GM19023 (cell line): ENCODE measurements around the gene NEUROG2.
"Not testable (repeated sequence)": the region's sequence is repeated elsewhere in the genome, so short reads cannot be mapped to it uniquely, and the experiment has no call there.

ENCODE experiments used
- ATAC-seq: cut with Tn5 transposase; IDR thresholded peaks from one replicate; pipeline ENCODE4 v1.9.1; 2021; ENCODE audit warnings: mild to moderate bottlenecking, moderate library complexity; ENCODE audit not compliant: unreplicated experiment

Gene NEUROG2

GRCh38 chr4:112516066-112516470, at the start of gene NEUROG2:
NEUROG2 (minus strand) TSS chr4:112516180; CDS start chr4:112515475, 705 bp downstream.
- ATAC-seq = no peak

DNA sequence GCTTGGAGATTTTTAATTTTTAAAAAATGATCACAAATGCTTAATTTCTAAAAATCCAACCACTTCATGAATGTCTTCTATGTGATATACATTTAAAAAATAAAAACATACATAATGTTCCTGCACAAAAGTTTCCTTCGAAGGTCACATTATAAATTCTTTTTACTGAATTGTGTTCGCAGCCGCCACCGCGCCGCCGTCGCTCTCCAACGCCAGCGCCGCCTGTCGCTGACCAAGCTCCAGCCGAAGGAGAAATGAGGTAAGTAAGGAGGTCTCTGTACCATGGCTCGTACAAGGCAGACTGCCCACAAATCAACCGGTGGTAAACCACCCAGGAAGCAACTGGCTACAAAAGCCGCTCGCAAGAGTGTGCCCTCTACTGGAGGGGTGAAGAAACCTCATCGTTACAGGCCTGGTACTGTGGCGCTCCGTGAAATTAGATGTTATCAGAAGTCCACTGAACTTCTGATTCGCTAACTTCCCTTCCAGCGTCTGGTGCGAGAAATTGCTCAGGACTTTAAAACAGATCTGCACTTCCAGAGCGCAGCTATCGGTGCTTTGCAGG, 48.8 kb upstream of the NEUROG2 start:
- no peak for ATAC-seq

GRCh38 chr4:112563431-112564200, 47.6 kb upstream of the NEUROG2 start:
- no peak for ATAC-seq

DNA sequence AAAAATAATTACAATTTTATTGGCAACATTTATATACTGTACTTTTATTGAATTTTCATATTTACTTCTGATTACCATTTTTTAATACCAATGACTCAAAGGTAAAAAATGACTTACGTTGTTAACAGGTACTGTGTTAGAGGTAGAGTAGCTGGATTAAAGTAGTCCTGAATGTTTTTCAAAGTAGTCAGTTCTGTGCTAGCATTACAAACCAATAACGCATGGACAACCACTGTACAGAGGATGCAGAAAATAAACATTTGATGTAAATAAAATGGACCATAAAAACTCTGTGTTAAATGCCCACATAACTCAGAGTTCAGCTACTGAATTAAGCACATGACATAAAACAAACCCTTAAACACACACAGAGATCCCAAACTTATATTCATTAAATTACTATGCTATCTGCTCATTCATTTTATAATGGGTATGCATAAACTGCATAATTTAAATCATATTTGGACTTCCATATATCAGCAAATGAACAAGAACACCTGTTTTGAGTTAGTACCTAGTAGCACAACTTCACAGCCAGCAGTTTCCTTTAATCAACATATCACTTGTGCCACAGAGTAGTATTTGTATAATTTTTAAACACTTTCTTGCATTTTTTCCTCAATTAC, 46.4 kb upstream of the NEUROG2 start:
- no peak for ATAC-seq

- no peak for ATAC-seq
These were observed 44.1 kb upstream of the NEUROG2 start for GRCh38 chr4:112560084-112560483.

- no peak for ATAC-seq
These were observed 43.1 kb upstream of the NEUROG2 start for GRCh38 chr4:112559053-112559452.

DNA sequence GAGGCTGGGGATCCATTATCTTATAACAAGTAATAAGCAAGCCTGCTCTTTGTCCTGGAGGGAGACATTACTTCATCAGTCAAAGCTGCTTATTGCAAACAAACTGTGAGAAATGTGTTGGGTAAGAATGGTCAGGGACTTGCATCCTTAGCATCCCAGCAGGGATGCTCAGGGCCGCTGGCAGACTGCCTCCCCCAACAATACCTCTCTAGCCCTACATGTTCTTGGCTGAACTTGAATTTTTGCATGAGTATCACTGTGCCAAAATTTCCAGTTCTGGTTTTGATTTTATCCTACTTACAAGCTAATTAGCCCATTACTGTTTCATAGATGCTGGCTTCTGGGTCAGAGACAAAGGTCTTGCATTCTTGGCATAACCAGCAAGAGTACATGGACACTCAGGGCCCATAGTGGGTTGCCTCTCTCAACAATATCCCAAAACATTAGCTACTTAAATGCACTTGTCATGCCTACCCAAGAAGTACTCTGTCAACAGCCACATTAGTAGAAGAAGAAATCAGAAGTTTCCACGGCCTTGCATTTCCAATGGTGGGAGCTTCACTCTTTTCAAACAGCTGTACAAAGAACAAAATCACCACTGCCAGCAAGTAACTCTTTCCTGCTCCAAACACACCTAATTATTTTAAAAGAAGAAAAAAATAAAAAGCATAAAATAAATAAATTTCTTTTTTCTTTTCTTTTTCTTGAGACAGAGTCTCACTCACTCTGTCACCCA, 41.9 kb upstream of the NEUROG2 start:
- no peak for ATAC-seq

DNA sequence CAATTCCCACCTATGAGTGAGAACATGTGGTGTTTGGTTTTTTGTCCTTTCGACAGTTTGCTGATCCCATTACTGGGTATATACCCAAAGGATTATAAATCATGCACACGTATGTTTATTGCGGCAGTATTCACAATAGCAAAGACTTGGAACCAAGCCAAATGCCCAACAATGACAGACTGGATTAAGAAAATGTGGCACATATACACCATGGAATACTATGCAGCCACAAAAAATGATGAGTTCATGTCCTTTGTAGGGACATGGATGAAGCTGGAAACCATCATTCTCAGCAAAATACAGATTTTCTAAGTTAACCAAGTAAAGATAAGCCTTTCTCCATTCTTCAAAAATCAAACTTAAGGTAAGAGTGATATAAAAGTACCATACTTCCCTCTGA, 38.3 kb upstream of the NEUROG2 start:
- not testable (repeated sequence) for ATAC-seq

DNA sequence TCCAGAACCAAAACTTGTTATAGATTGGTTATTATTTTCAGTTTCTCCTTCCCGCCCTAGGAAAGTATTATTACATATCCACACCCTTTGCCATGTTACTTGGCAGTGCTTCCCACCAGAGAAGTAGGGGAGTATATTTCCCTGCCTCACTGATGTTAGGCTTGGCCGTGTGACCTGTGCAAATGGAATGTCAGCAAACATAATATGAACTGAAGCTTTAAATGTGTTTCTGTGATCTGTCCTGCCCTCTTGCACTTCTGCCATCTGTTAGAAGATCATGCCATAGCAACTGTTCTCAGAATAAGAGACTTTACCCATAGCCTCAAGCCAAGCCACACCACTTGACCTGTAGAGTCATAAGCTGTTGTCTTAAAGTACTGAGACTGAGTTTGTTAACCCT, 36.7 kb upstream of the NEUROG2 start:
- no peak for ATAC-seq

DNA sequence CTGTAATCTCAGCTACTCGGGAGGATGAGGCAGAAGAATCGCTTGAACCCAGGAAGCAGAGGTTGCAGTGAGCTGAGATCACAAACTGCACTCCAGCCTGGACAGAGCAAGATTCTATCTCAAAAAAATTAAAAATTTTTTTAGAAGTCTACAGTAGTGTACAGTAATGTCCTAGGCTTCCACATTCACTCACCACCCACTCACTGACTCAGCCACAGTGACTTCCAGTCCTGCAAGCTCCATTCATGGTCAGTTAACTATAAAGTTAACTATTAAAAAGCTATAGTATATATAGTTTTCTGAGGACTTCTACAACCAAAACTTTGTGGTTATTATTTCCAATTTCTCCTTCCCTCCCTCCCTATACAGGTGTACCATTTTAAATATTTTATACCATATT, 34.7 kb upstream of the NEUROG2 start:
- ATAC-seq = no peak

DNA sequence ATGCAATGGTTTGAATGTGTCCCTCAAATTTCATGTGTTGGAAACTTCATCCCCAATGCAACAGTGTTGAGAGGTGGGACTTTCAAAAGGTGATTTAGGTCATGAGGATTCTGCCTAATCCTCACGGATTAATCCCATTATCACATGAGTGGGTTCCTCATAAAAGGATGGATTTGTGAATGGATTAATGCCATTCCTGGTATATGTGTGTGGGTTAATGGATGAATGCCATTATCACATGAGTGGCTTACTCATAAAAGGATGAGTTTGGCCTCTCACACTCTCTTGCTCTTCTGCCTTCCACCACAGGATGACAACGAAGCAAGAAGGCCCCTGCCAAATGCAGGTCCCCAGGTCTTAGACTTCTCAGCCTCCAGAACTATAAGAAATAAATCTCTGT, 30.5 kb upstream of the NEUROG2 start:
- no peak for ATAC-seq

DNA sequence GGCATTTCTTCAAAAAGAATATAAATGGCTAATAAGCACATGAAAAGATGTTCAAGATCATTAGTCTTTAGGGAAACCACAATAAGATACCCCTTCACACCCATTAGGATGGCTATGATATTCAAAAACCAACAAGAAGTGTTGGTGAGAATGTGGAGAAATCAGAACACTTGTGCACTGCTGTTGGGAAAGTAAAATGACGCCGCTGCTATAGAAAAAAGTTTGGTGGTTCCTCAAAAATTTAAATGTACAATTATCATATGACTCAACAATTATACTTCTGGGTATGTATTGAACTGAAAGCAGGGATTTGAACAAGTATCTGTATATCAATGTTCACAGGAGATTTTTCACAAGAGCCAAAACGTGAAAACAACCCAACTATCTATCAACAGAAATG, 29.4 kb upstream of the NEUROG2 start:
- no peak for ATAC-seq

- ATAC-seq = no peak
These were observed 24.7 kb upstream of the NEUROG2 start for GRCh38 chr4:112540695-112541094.

GRCh38 chr4:112536123-112536522, 20.1 kb upstream of the NEUROG2 start:
- ATAC-seq = no peak

GRCh38 chr4:112532267-112532666, 16.3 kb upstream of the NEUROG2 start:
- ATAC-seq = no peak

GRCh38 chr4:112531146-112531545, 15.2 kb upstream of the NEUROG2 start:
- ATAC-seq = no peak

DNA sequence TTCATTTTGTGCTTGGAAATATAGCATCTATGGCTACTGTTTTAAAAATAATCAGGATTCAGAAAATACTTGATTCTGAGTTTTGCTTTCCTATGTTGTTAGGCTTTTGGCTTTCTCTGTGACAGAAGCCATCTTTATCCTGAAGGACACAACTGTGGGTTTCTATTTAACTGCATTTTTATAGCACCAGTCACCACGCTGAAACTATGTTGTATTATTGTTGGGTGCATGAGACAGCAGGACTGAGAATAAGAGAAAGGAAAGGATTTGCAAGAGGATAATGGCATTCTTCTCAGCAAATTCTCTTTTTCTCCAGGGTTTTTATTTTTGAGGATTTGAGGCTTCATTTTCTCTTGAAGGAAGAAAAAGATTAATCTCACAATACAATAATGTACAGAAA, 10.1 kb upstream of the NEUROG2 start:
- ATAC-seq = no peak

DNA sequence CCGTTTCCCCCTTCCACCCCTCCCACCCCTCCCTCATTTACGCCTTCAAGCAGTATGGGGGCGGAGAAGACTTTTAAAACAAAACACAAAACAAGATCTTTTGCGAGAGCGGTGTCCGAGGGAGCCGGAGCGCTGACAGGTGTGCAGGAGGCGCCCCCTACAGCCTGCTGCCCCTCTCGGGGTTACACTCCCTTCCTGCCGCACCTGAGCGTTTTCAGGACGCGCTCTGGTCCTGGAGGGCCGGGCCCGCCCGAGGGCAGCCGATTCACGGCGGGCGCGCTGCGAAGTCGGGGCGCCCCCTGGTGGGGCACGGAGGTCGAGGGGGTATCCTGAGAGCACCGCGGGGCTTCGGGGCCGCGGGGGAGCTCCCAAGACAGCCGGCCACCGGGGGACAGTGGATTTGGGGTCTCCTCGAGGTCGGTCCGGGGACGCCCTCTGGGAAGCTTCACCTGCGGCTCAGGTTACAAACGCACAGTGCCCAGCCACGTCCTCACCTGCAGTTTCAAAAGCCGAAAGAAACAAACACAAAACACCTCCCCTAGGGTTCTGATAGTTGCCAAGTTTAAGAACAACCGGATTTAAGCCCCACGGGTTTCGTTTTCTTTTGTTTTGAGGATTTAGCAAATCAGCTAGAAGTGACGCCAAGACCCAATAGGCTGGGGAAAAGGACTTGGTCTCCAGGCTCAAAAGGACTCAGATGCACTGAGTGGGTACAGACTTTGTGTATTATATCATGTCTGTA, 8.0 kb upstream of the NEUROG2 start:
- peak; percentile 82 for ATAC-seq

- peak; percentile 43 for ATAC-seq
These were observed 7.2 kb upstream of the NEUROG2 start for GRCh38 chr4:112523008-112523721.

- not testable (repeated sequence) for ATAC-seq
These were observed 6.5 kb upstream of the NEUROG2 start for GRCh38 chr4:112522431-112522830.
